Immature natural killer cell (primary cell): Measurements from ENCODE around the gene TMPRSS2. TPM values are rescaled to one million over a fixed set of nuclear protein-coding genes. Genes with fewer than 3 reads are reported as not detected.

Experiments used
- DNase-seq, 3 donors: peaks; one replicate each; pipeline ENCODE4 v3.0.0; 2022; ENCODE audit warnings: mixed read lengths in 1 of 3
- H3K27ac Mint-ChIP-seq, 6 donors: one replicate each; pipeline ENCODE4 v1.8.0; 2020; ENCODE audit warnings: mixed read lengths in 6 of 6, mild to moderate bottlenecking in 5 of 6, inconsistent platforms in 4 of 6, moderate library complexity in 3 of 6
- H3K27me3 Mint-ChIP-seq, 3 donors: one replicate each; pipeline ENCODE4 v1.8.0; 2020 to 2021; ENCODE audit warnings: low read depth in 3 of 3, mild to moderate bottlenecking in 3 of 3, mixed read lengths in 3 of 3, moderate library complexity in 3 of 3, inconsistent platforms in 1 of 3
- H3K36me3 Mint-ChIP-seq, 3 donors: one replicate each; pipeline ENCODE4 v1.8.0; 2020; ENCODE audit warnings: mixed read lengths in 3 of 3, inconsistent platforms in 2 of 3, mild to moderate bottlenecking in 2 of 3
- H3K4me1 Mint-ChIP-seq, 2 donors: one replicate each; pipeline ENCODE4 v1.8.0; 2020; ENCODE audit warnings: inconsistent platforms in 2 of 2, mild to moderate bottlenecking in 2 of 2, mixed read lengths in 2 of 2, moderate library complexity in 1 of 2
- H3K4me3 Mint-ChIP-seq, 5 donors: one replicate each; pipeline ENCODE4 v1.8.0; 2020; ENCODE audit warnings: mild to moderate bottlenecking in 5 of 5, mixed read lengths in 5 of 5, inconsistent platforms in 3 of 5, moderate library complexity in 3 of 5
- H3K9me3 Mint-ChIP-seq, 6 donors: one replicate each; pipeline ENCODE4 v1.8.0; 2020; ENCODE audit warnings: mild to moderate bottlenecking in 6 of 6, mixed read lengths in 6 of 6, inconsistent platforms in 4 of 6, moderate library complexity in 3 of 6
- polyA plus RNA-seq, 3 donors: library from polyadenylated mRNA; unstranded; fragments of 300-500 nt; fragmentation: Illumina TruSeq; gene quantifications; one replicate each; pipeline ENCODE4 v1.2.3, GENCODE V29; 2021

The TMPRSS2 gene
- polyA plus RNA-seq, 3 donors from 2014 or later = not detected

DNA sequence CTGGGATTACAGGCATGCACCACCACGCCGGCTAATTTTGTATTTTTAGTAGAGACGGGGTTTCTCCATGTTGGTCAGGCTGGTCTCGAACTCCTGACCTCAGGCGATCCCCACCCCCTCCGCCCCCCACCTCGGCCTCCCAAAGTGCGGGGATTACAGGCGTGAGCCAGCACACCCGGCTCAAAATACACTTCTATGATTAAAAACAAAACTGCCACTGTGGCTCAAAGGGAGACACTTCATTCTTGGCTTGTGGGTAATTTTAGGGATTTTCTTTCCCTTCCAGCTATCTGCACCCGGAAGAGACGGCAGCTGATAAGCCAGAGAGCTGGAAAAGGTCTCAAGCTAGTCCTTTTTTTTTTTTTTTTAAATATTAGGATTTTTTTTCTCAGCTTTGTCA lies 24.5 kb downstream of the TMPRSS2 start:
- no peak for DNase-seq

DNA sequence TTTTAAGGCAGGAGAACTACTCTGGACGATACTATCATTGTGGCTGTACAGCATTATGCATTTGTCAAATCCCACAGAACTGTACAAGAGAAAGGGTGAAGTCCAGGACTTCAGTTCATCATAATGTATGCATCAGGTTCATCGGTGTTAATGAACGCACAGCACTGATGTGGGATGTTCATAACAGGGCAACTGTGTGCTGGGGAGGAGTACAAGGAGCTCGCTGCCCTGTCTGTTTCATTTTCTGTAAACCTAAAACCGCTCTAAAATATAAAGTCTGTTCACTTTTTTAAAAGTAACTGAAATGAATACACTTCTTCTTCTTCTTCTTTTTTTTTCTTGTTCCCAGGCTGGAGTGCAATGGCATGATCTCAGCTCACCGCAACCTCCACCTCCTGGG lies 25.0 kb downstream of the TMPRSS2 start:
- Mint-ChIP-seq H3K4me3 (no peak overlapping the region), H3K36me3 (no peaks in the 10 kb centered on the region), H3K9me3 (no peaks in the 10 kb centered on the region), H3K27ac (no peak overlapping the region), H3K4me1 (peaks cover 0 to 14% of the 10 kb centered on the region in 2 donors), H3K27me3 (peaks cover 0 to 11% (median 5%) of the 10 kb centered on the region in 3 donors)
- no peak for DNase-seq

More for the DNA sequence above, 24.5 kb downstream of the TMPRSS2 start:
- no peak overlapping the region for H3K4me3 Mint-ChIP-seq
- H3K27ac Mint-ChIP-seq = no peak overlapping the region
- no peaks in the 10 kb centered on the region for H3K36me3 Mint-ChIP-seq
- peaks cover 0 to 9% of the 10 kb centered on the region in 2 donors for H3K4me1 Mint-ChIP-seq
- H3K27me3 Mint-ChIP-seq = peaks cover 0 to 11% (median 5%) of the 10 kb centered on the region in 3 donors
- H3K9me3 Mint-ChIP-seq = no peaks in the 10 kb centered on the region

DNA sequence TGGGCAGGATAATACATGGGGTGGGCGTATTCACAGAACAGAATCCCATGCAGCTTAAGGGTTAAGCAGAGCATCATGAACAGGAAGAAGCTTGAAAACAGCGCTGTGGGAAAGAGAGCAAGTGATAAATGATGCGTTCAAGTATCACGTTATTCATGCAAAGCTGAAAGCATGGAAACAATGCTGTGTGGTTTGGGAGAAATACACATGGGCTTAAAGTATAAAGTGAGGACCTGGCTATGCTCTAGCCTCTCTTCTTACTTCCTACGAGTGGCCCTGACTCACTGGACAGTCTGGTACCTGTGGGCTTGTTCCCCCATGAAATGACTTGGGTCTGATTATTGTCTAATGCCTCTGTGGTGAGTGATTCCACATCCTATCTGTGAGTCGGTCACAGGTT lies 25.7 kb downstream of the TMPRSS2 start:
- Mint-ChIP-seq H3K4me1 (peaks cover 0 to 21% of the 10 kb centered on the region in 2 donors), H3K27me3 (peaks cover 0 to 11% (median 7%) of the 10 kb centered on the region in 3 donors), H3K27ac (no peak overlapping the region), H3K4me3 (no peak overlapping the region), H3K9me3 (no peaks in the 10 kb centered on the region), H3K36me3 (no peaks in the 10 kb centered on the region)
- DNase-seq = no peak

DNA sequence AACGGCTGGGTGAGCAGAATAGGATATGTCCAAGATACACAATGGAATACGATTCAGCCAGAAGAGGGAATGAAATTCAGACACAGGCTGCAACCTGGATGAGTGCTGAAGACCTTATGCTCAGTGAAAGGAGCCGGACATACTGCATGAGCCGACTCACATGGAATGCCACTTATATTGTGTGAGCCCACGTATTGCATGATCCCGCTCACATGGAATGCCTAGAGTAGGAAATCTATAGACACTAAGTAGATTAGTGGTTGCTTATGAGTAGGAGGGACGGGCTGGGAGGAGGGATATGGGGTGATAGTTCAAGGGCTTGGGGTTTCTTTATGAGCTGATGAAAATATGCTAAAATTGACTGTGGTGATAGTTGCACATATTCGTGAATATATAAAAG lies 26.8 kb downstream of the TMPRSS2 start:
- no peak for DNase-seq
- H3K4me1 Mint-ChIP-seq = peaks cover 0 to 22% of the 10 kb centered on the region in 2 donors
- H3K27me3 Mint-ChIP-seq = peaks cover 0 to 11% (median 7%) of the 10 kb centered on the region in 3 donors
- H3K9me3 Mint-ChIP-seq = no peaks in the 10 kb centered on the region
- no peaks in the 10 kb centered on the region for H3K36me3 Mint-ChIP-seq
- H3K27ac Mint-ChIP-seq = no peak overlapping the region
- no peak overlapping the region for H3K4me3 Mint-ChIP-seq

DNA sequence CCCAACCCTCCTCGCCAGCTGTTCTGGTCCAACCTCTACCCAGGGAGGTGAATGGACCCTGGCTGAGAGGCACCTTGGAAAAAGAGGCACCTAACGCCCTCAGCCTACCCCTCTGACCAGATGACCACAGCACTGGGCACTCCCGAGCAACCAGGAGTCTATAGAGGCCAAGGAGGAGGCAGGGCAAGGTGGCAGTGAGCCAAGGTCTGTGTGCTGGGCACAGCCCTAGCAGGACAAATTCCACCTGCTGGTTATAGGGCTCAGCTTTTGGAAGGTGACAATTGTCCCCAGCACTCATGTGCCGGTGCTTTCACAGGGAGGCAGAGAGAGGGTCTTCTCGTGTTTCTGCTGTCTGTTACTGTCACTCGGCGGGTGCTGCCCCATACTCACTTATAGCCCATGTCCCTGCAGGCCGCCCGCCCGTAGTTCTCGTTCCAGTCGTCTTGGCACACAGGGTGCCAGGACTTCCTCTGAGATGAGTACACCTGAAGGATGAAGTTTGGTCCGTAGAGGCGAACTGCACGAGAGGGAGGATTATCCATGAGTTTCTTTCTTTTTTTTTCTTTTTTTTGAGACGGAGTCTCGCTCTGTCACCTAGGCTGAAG lies 27.8 kb downstream of the TMPRSS2 start:
- no peak overlapping the region for H3K4me3 Mint-ChIP-seq
- no peaks in the 10 kb centered on the region for H3K36me3 Mint-ChIP-seq
- H3K9me3 Mint-ChIP-seq = no peaks in the 10 kb centered on the region
- H3K27me3 Mint-ChIP-seq = peaks cover 0 to 11% (median 6%) of the 10 kb centered on the region in 3 donors
- no peak for DNase-seq
- peaks cover 0 to 22% of the 10 kb centered on the region in 2 donors for H3K4me1 Mint-ChIP-seq
- no peak overlapping the region for H3K27ac Mint-ChIP-seq

DNA sequence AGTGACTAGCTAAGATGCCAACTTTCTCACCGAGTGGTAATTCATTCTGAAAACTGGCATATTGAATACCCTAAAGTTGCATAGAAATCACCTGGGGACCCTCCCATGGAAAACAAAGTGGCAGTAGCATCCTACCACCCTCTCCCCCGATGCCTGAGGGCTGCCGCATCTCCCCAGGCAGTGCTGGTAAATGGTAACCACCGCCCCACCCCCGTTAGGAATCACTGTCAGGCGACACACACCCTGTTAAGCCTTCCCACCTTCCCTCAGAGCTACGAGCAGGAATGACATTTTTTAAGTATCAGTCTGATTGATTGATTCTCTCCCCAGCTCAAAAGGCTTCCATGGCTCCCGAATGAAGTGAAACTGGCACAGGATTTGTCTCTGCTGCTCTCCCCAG lies 28.3 kb downstream of the TMPRSS2 start:
- Mint-ChIP-seq H3K4me3 (no peak overlapping the region), H3K4me1 (peaks cover 0 to 22% of the 10 kb centered on the region in 2 donors), H3K9me3 (no peaks in the 10 kb centered on the region), H3K27me3 (peaks cover 0 to 11% (median 6%) of the 10 kb centered on the region in 3 donors), H3K27ac (no peak overlapping the region), H3K36me3 (no peaks in the 10 kb centered on the region)
- no peak for DNase-seq

DNA sequence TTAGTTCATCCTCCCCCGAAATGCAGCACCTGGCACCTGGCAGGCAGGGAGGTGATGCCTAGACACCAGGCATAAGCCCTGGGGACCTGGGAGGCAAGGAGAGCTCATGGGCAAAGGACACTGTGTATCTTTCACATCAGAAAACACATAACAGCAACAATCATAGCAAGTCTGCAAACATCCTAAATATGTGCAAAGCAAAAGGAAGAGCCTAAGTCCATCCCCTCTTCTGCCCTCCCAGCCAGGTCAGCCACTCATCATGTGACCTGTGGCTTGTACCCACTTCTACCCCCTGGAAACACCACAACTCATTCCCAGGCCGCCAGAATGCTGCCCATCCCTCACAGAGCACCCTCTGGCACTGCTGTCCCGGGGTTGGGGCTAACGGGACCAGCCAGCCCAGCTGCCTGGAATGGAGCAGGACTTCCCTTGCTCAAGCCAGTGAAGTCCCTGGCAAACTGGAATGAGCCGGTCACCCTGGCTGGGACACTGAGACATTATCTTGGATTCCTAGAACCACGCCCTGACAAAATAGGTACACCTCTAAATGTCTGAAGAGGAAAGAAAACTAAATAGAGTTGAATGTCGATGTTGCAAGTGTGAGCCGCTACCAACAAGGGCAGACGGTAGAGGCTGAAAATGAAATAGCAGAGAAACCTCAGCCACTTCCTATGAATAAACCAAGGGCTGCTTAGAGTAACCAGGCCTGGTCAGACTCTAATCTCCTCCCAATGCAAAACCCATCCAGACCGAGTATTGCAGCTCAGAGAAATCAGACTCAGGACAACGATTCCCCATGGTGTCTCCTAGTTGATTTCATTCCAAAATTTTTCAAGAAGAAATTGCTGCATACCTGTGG lies 29.4 kb downstream of the TMPRSS2 start:
- H3K27me3 Mint-ChIP-seq = peaks cover 0 to 11% (median 6%) of the 10 kb centered on the region in 3 donors
- H3K4me3 Mint-ChIP-seq = peak overlapping the region in 1 of 5 donors; percentile 2
- H3K4me1 Mint-ChIP-seq = peaks cover 0 to 22% of the 10 kb centered on the region in 2 donors
- no peaks in the 10 kb centered on the region for H3K36me3 Mint-ChIP-seq
- no peaks in the 10 kb centered on the region for H3K9me3 Mint-ChIP-seq
- DNase-seq = no peak
- H3K27ac Mint-ChIP-seq = no peak overlapping the region

DNA sequence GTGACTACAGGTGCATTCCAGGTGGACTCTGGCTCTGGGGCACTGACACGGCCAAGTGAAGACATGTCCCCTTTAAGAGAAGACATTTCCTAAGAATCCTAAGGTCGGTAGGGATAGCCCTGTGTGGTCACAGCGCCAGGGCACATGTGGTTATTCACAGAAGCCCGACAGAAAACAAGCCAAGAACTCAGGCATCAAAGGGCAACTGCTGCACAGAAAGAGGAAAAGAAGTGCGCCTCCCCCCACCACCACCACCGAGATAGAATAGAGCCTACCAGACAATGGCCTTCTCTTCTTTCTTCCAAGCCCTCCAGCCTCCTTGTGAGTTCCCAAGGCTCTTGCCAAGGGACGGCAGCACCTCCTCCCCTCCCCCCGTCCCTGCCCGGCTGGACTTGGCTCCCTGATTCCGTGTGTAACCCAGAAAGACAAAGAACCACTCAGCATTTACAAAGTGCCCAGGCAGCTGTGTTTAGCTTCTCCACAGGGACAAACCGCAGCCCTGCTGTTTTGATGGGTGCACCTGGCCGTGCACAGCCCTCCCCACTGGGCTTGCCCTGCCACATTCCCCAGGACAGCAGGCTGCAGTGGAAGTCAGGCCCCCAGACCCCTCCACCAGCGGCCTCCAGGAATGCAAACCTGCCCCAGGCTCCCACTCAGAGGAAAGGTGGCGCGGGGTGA lies 30.2 kb downstream of the TMPRSS2 start:
- no peak for DNase-seq
- Mint-ChIP-seq H3K27ac (no peak overlapping the region), H3K9me3 (no peaks in the 10 kb centered on the region), H3K4me1 (peaks cover 0 to 22% of the 10 kb centered on the region in 2 donors), H3K36me3 (no peaks in the 10 kb centered on the region), H3K4me3 (no peak overlapping the region), H3K27me3 (peaks cover 0 to 11% (median 6%) of the 10 kb centered on the region in 3 donors)

DNA sequence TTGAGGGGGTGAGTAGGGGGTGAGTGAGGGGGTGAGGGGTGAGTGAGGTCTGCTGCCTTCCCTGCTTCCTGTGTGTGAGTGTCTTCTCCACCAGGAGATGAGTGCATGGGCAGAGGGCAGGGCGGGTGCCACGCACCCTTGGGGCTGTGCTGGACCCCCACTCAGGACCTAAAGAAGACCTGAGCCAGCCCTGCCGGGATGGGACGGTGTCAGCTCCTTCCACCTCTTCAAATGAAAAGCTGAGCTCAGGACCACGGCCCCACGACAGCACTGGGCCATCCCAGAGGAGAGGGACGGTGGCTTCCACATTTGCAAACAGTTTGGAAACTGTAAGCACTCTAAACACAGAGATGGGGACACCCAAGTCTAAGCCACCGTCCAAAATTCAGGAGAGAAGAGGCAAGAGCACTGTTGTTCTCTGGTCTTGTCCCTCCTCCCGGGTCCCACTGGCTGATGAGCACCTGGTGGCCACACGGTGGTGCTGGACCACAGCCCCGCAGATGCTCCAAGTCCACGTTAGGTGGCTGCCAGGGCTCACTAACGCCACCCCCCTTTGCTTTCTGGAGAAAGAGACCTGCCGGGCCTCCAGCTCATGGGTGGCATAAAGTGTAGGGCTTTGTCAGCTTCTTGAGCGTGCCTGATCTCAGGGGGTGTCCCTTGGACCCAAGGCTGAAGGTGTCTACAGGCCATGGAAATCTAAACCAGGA lies 32.1 kb downstream of the TMPRSS2 start:
- Mint-ChIP-seq H3K36me3 (no peaks in the 10 kb centered on the region), H3K27ac (no peak overlapping the region), H3K27me3 (peaks cover 1 to 12% (median 4%) of the 10 kb centered on the region in 3 donors), H3K9me3 (no peaks in the 10 kb centered on the region), H3K4me3 (no peak overlapping the region), H3K4me1 (peaks cover 0 to 22% of the 10 kb centered on the region in 2 donors)
- DNase-seq = no peak

DNA sequence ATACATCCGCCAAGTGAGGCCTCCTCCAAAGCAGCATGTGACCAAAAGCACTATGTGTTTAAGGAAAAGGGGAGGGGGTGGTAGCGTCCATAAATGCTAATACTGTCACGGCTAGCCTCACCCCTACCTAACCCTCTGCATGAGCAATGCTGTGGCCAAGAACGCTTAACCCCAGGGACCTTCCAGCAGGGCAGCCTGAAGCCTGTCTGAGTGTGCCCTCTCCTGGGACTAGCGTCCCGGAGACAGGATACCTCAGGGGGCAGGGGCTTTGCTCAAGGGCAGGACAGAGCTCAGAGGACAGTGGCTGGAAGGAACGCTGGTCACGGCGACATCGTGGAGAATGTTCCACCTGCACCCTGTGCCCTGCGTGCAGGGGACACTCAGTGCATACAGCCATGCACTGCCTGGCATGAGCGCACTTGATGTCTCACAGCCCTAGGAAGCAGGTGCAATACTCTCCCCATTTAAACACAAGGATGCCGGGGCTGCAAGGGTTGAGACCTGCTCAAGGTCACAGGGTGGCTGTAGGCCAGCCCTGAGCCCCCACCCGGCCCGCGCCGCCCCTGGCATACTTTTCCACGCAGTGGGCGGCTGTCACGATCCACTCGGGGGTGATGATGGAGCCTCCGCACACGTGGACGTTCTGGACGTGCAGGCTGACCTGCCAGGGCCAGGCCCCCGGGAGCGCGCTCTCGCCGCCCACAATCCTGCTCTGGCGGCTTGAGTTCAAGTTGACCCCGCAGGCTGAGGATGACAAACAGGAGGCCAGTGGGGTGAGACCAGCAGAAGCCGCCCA lies 35.0 kb downstream of the TMPRSS2 start:
- Mint-ChIP-seq H3K27ac (no peak overlapping the region), H3K36me3 (no peaks in the 10 kb centered on the region), H3K4me1 (peaks cover 13 to 32% of the 10 kb centered on the region in 2 donors), H3K27me3 (peaks cover 2 to 17% (median 5%) of the 10 kb centered on the region in 3 donors), H3K4me3 (no peak overlapping the region), H3K9me3 (no peaks in the 10 kb centered on the region)
- no peak for DNase-seq

DNA sequence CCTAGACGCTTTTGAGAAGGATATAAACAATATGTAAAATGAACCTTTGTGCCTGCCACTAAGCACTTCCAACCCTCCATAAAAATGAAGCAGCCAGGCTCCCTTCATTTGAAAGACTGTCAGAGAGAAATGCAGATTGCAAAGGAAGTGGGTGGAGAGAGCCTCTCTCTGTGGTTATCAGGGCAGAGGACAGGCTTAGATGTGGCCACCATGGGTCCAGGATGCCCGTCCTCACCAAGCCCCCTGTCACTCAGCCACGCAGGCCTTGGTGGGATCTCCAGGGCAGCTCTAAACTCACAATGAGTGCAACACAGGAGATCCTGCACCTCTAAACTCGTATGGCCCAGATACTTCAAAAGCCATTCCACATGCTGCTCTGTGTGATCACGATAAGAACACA lies 37.9 kb downstream of the TMPRSS2 start:
- H3K4me3 Mint-ChIP-seq = peak overlapping the region in 2 of 5 donors; percentile 38 to 58
- H3K27ac Mint-ChIP-seq = no peak overlapping the region
- H3K36me3 Mint-ChIP-seq = no peaks in the 10 kb centered on the region
- peaks cover 2 to 17% (median 5%) of the 10 kb centered on the region in 3 donors for H3K27me3 Mint-ChIP-seq
- peaks cover 13 to 31% of the 10 kb centered on the region in 2 donors for H3K4me1 Mint-ChIP-seq
- DNase-seq = peak in 1 of 3 donors; percentile 11
- no peaks in the 10 kb centered on the region for H3K9me3 Mint-ChIP-seq

DNA sequence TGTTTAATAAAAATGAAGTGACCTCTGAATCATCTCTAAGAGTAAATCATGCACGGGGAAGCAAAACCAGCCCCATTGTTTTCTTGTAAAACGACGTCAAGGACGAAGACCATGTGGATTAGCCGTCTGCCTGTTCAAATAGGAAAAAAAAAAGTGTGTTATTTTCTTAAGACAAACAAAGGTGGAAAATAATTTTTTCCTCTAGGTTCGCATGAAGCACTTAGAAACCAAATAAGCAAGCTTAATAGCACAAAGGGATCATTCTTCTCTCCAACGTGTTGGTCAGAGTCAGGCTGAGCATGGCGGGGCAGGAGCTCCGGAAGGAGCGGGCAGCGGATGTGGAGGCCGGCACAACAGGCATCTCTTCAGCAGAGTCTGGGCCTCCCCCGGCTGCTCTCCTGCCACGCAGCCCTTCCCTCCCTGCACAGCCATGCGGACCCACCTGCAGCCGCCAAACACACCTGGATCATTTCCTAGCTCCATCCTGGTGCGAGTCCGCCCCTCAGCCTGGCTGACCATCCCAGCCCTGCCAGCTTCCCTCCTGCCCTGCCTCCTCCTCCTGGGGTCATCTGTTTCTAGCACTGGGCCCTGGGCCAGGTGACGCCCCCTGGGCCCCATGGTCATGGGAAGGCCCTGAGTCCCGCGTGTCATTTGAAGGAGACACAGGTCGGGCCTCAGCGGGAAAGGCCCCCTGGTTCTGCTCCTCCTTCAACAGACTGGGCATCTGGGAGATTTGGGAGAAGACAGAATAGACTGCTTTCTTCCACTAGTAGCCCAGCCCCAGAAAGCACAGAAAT lies 41.7 kb downstream of the TMPRSS2 start:
- Mint-ChIP-seq H3K9me3 (no peaks in the 10 kb centered on the region), H3K4me1 (peaks cover 13 to 31% of the 10 kb centered on the region in 2 donors), H3K36me3 (peaks cover 0 to 8% (median 5%) of the 10 kb centered on the region in 3 donors), H3K27ac (no peak overlapping the region), H3K4me3 (no peak overlapping the region), H3K27me3 (peaks cover 5 to 13% (median 5%) of the 10 kb centered on the region in 3 donors)
- DNase-seq = no peak
